Fibroblast of villous mesenchyme (primary cell): ENCODE data around the gene THRB. TPM values are rescaled to one million over a fixed set of nuclear protein-coding genes. Genes with fewer than 3 reads are reported as not detected.
A peak's percentile ranks its signal among the peaks of the same experiment; 100 is the strongest.

ENCODE experiments used
- DNase-seq: peaks from one replicate; pipeline ENCODE4 v3.0.0-alpha.2; 2010; ENCODE audit warnings: low read depth
- H3K4me3 ChIP-seq: 2 replicates; pipeline ENCODE4 v1.5.1; 2011; ENCODE audit warnings: low read depth, mild to moderate bottlenecking, low read length
- total RNA-seq: library from RNA; depleted of rRNA; stranded (reverse); fragments of >200 nt; gene quantifications from 2 replicates; pipeline ENCODE4 v1.2.3, GENCODE V29; 2012
- TF ChIP-seq, protein P1 (sequence below): IDR thresholded peaks from 2 replicates; pipeline ENCODE4 v1.5.1; 2012; ENCODE audit warnings: low read depth, mild to moderate bottlenecking, low read length; ENCODE audit not compliant: insufficient read depth

THRB gene
- total RNA-seq, 1 donor: 13.4 TPM

GRCh38 chr3:24261521-24261920 is 233.1 kb downstream of the THRB start:
- TF ChIP-seq, protein P1, sequence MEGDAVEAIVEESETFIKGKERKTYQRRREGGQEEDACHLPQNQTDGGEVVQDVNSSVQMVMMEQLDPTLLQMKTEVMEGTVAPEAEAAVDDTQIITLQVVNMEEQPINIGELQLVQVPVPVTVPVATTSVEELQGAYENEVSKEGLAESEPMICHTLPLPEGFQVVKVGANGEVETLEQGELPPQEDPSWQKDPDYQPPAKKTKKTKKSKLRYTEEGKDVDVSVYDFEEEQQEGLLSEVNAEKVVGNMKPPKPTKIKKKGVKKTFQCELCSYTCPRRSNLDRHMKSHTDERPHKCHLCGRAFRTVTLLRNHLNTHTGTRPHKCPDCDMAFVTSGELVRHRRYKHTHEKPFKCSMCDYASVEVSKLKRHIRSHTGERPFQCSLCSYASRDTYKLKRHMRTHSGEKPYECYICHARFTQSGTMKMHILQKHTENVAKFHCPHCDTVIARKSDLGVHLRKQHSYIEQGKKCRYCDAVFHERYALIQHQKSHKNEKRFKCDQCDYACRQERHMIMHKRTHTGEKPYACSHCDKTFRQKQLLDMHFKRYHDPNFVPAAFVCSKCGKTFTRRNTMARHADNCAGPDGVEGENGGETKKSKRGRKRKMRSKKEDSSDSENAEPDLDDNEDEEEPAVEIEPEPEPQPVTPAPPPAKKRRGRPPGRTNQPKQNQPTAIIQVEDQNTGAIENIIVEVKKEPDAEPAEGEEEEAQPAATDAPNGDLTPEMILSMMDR: no peak

DNA sequence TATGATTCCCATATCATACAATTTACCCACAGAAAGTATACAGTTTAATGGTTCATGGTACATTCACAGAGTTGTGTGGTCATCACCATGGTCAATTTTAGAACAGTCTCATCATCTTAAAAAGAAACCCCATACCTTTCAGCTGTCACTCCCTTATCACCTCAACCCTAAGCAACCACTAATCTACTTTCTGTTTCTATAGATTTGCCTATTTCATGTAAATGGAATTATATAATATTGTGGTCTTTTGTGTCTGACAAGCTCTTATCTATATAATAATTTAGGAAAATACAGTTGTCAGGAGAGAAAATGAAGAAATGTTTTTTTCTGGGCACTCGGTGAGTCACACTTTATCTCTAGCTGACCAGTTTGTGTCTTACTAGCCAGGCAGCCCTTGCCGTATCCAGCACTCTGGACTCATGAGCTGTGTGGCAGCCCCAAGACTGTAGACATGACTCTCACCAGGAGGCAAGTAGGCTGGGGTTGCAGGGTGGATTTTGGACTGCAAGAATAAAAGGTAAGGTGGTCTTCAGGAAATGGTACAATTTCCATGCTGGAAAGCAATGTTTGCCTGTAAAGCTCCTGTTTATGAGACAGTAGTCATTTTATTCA is 234.6 kb downstream of the THRB start:
- TF ChIP-seq, protein P1: no peak
- DNase-seq: peak; percentile 56
- no peak overlapping the region for H3K4me3 ChIP-seq

More at GRCh38 chr3:24261521-24261920, 233.1 kb downstream of the THRB start:
- no peak overlapping the region for H3K4me3 ChIP-seq
- no peak for DNase-seq

- TF ChIP-seq, protein P1: no peak
Observed at GRCh38 chr3:24258727-24259600, 235.7 kb downstream of the THRB start.

GRCh38 chr3:24258260-24258659 is 236.4 kb downstream of the THRB start:
- TF ChIP-seq, protein P1: no peak
- H3K4me3 ChIP-seq: no peak overlapping the region
- no peak for DNase-seq

More at GRCh38 chr3:24258727-24259600, 235.7 kb downstream of the THRB start:
- DNase-seq: no peak
- no peak overlapping the region for H3K4me3 ChIP-seq

DNA sequence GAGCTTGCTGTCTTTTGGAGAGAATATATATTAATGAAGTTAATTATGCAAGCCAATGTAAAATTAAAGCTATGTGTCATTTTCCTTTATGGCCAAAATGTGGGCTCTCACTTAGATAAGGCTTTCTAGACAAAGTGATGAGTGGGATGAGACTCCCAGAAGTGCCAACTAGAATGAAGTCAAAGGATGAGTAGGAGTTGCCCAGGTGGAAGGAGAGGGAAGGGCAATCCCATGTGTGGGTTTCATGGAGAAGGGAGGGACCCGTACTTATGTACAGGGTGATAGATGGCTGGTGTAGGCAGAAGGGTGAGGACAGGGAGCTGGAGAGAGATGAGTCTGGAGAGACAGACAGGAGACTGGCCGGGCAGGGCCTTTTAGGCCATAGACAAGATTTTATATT is 239.2 kb downstream of the THRB start:
- no peak overlapping the region for H3K4me3 ChIP-seq
- TF ChIP-seq, protein P1: no peak
- no peak for DNase-seq

DNA sequence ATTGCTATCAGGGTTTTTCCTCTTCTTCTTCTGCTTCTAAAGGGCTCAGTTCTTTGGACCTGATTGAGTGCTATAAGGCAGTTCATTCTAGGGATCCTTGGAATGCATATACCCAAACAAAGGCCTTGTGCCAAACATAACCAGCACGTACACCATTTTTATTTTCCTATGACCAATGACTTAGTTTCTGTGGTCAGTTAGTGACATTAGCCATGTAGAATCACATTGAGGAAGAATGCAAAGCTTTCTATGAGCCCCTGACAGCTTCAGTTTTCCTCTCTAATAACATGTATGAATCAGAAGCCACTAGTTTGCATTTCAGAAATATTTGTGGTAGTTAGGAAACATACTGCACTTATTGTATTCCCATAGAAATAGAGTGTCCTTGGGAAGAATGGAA is 240.0 kb downstream of the THRB start:
- DNase-seq: peak; percentile 78
- TF ChIP-seq, protein P1: no peak
- no peak overlapping the region for H3K4me3 ChIP-seq
